Measurements from ENCODE around the gene ARHGAP12.
A peak's percentile ranks its signal among the peaks of the same experiment; 100 is the strongest.

ARHGAP12 gene, protein sequence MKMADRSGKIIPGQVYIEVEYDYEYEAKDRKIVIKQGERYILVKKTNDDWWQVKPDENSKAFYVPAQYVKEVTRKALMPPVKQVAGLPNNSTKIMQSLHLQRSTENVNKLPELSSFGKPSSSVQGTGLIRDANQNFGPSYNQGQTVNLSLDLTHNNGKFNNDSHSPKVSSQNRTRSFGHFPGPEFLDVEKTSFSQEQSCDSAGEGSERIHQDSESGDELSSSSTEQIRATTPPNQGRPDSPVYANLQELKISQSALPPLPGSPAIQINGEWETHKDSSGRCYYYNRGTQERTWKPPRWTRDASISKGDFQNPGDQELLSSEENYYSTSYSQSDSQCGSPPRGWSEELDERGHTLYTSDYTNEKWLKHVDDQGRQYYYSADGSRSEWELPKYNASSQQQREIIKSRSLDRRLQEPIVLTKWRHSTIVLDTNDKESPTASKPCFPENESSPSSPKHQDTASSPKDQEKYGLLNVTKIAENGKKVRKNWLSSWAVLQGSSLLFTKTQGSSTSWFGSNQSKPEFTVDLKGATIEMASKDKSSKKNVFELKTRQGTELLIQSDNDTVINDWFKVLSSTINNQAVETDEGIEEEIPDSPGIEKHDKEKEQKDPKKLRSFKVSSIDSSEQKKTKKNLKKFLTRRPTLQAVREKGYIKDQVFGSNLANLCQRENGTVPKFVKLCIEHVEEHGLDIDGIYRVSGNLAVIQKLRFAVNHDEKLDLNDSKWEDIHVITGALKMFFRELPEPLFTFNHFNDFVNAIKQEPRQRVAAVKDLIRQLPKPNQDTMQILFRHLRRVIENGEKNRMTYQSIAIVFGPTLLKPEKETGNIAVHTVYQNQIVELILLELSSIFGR

DNA sequence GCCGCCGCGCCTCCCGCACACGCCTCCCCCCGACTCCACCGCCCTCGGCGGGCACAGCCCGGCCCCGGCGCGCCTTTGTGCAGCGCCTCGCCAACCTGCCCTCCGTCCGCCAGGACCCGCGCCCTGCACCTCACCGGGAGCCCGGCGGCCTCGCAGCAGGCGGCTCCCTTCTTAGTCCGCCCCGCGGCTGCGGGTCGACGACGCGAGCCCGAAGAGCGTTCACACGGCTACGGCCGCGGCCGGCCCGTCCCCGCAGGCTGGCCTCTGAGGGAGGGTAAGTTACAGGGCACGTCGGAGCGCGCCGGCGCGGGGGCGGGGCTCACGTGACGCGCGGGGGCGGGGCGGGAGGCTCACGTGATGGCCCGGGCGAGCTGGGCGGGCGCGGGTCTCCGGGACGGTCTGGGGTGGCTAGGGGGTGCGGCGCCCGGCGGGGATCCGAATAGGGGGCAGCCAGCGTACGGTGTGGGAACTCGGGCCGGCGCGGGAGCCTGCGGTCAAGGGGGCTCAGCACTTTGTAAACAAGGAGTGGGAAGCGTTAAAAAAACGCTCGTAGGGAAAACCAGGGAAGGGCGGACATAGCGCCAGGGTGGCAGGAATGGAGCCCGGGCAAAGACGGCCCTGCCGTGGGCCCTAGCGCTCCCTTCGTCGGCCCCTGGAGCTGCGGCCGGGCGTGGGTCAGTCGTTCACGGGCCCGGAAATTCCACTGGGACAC is at the start of gene ARHGAP12:
TSS of gene ARHGAP12 (minus strand) at position 283 of the 712 bp plus-strand sequence. CDS start 19,976 bp downstream, outside the sequence.
- peak within 1 kb of the TSS; percentile 66 for H3K4me3 ChIP-seq (ENCODE audit: control insufficient read depth, low read depth, low read length)
- DNase-seq (ENCODE audit: low read depth): peak; percentile 68
- TF ChIP-seq, protein P1, sequence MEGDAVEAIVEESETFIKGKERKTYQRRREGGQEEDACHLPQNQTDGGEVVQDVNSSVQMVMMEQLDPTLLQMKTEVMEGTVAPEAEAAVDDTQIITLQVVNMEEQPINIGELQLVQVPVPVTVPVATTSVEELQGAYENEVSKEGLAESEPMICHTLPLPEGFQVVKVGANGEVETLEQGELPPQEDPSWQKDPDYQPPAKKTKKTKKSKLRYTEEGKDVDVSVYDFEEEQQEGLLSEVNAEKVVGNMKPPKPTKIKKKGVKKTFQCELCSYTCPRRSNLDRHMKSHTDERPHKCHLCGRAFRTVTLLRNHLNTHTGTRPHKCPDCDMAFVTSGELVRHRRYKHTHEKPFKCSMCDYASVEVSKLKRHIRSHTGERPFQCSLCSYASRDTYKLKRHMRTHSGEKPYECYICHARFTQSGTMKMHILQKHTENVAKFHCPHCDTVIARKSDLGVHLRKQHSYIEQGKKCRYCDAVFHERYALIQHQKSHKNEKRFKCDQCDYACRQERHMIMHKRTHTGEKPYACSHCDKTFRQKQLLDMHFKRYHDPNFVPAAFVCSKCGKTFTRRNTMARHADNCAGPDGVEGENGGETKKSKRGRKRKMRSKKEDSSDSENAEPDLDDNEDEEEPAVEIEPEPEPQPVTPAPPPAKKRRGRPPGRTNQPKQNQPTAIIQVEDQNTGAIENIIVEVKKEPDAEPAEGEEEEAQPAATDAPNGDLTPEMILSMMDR (conservative IDR thresholded peaks at IDR 0.05; ENCODE audit: control insufficient read depth, insufficient read depth, low read depth, low read length): no peak

DNA sequence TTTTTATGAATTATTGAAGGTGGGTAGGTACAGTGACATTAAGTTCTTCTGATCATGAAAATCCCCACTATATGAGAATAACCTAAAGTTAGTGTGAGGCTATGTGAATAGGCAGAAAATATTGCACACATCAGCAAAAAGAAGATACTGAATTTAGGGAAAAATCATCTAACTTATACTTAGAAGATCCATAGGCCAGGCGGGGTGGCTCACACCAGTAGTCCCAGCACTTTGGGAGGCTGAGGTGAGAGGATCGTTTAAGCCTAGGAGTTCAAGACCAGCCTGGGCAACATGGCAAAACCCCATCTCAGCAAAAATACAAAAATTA is 49.5 kb upstream of the ARHGAP12 start:
- TF ChIP-seq, protein P1 (conservative IDR thresholded peaks at IDR 0.05; ENCODE audit: control insufficient read depth, insufficient read depth, low read depth, low read length): no peak
- no peak for DNase-seq (ENCODE audit: low read depth)
- H3K4me3 ChIP-seq (ENCODE audit: control insufficient read depth, low read depth, low read length): no peak overlapping the region

DNA sequence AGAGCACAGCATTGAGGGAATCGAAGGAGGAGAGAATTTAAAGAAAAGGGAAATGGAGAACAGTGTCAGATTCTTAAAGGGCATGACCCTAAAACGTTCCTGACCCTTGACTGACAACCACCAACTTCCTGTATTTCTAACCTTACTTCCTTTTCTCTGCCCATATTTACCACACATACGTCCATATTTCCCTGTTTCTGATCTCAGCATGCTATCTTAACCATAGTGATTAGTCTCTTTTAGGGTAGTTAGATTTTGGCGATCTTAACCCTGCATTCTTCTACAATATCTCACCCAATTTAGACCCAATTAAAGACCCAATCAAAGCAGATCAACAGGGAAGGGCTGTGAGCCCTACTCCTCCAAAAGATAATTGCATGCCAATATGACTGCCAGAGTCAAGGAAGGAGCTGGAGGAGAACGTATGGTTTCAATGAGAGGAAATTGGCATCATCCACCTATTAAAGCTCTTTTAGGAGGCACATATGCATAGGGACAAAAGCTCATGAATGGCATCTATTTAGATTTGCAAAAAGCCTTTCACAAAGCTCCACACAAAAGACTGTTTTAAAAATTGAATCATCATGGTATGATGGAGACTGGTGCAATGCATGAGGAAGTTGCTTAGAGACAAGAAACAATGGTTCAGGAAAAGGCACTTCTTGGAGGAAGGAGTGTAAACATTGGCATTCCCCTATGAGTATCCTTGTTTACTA is 49.0 kb upstream of the ARHGAP12 start:
- DNase-seq (ENCODE audit: low read depth): peak; percentile 45
- H3K4me3 ChIP-seq (ENCODE audit: control insufficient read depth, low read depth, low read length): no peak overlapping the region
- TF ChIP-seq, protein P1 (conservative IDR thresholded peaks at IDR 0.05; ENCODE audit: control insufficient read depth, insufficient read depth, low read depth, low read length): no peak

DNA sequence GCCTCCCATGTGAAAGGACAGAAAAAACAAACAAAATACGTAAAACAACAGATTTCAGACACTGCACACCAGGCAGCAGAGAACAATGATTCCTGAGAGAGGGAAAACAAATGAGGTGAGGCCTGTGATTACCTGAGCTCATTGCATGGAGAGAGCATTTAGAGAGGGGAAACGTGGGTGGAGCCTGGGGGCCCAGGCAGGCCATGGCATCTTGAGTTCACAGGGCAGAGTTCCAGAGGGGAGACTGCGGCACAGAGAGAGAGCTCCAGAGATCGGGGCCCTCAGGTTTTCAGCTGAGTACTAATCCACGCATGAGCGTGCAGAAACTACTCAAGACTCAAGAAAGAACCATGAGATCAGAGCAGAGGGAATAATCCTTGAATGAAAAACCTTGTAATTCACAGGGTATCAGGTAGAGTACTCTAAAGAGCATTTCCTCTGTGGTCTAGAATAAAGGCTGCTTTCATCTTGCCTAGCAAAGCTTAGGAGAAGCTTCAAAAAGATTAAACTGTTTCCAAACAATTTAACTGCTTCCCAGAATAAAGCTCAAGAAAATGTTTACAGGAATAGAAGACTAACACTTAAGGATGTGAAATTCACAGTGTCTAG is 46.6 kb upstream of the ARHGAP12 start:
- TF ChIP-seq, protein P1 (conservative IDR thresholded peaks at IDR 0.05; ENCODE audit: control insufficient read depth, insufficient read depth, low read depth, low read length): no peak
- DNase-seq (ENCODE audit: low read depth): no peak

DNA sequence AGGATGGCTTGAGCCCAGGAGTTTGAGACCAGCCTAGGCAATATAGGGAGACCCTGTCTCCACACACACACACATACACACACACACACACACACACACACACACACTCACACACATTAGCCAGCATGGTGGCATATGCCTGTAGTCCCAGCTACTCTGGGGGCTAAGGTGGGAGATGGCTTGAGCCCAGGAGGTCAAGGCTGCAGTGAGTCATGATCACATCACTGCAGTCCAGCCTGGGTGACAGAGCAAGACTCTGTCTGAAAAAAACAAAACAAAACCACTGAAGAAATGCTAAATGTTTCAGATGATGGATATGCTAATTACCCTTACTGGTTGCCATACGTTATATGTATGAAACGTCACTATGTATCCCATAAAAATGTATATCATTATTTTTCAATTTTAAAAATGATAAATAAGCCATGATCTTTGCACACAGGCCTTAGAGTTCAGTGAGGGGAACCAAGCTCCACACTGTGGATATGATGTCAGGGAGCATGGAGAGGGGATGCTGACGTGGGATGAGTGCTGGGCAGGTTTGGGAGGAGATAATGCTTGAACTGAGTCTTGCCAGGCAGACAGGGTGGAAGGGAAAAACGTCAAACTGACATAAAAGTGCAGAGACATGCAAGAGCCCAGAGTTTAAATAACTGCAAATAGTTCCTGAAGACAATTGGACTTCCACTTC is 45.9 kb upstream of the ARHGAP12 start:
- no peak overlapping the region for H3K4me3 ChIP-seq (ENCODE audit: control insufficient read depth, low read depth, low read length)
- peak; percentile 42 for DNase-seq (ENCODE audit: low read depth)
- TF ChIP-seq, protein P1 (conservative IDR thresholded peaks at IDR 0.05; ENCODE audit: control insufficient read depth, insufficient read depth, low read depth, low read length): no peak

More for the DNA sequence above, 46.6 kb upstream of the ARHGAP12 start:
- no peak overlapping the region for H3K4me3 ChIP-seq (ENCODE audit: control insufficient read depth, low read depth, low read length)

Measured in fibroblast of mammary gland (primary cell).